Lower leg skin (tissue), 3 donors: Measurements from ENCODE around the gene BBIP1.

Source experiments
- POLR2A ChIP-seq, 2 donors: fragments of 450-650 bp; IDR thresholded peaks; one replicate each; pipeline ENCODE4 v1.6.1; 2016 to 2017; ENCODE audit warnings: antibody characterized with exemption in 2 of 2, mild to moderate bottlenecking in 1 of 2, moderate library complexity in 1 of 2
- TF ChIP-seq, protein P1 (sequence below), 3 donors: fragments of 450-650 bp; IDR thresholded peaks; one replicate each; pipeline ENCODE4 v1.5.1; 2016; ENCODE audit warnings: antibody characterized with exemption in 3 of 3, mild to moderate bottlenecking in 3 of 3, moderate library complexity in 2 of 3

DNA sequence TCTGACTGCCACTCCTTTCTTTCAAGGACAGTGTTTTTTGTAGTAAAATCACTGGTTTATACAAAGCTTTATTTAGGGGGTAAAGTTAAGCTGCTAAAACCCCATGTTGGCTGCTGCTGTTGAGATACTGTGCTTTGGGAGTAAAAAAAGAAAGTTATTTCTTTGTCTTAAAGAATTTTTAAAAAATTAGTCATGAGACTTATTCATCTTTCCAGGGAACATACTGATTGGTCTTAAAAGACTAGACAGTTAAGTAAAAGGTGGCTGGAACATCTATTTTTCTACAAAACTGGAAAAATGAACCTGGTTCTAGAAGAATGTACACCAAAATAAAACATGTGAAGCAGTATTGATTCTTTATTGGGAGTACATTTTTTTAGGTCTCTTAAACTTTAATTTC lies 20.6 kb downstream of the BBIP1 start:
- TF ChIP-seq, protein P1, sequence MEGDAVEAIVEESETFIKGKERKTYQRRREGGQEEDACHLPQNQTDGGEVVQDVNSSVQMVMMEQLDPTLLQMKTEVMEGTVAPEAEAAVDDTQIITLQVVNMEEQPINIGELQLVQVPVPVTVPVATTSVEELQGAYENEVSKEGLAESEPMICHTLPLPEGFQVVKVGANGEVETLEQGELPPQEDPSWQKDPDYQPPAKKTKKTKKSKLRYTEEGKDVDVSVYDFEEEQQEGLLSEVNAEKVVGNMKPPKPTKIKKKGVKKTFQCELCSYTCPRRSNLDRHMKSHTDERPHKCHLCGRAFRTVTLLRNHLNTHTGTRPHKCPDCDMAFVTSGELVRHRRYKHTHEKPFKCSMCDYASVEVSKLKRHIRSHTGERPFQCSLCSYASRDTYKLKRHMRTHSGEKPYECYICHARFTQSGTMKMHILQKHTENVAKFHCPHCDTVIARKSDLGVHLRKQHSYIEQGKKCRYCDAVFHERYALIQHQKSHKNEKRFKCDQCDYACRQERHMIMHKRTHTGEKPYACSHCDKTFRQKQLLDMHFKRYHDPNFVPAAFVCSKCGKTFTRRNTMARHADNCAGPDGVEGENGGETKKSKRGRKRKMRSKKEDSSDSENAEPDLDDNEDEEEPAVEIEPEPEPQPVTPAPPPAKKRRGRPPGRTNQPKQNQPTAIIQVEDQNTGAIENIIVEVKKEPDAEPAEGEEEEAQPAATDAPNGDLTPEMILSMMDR (IDR thresholded peaks at IDR 0.05): no peak
- TF ChIP-seq POLR2A (IDR thresholded peaks at IDR 0.05): no peak
